Thyroid gland (tissue), 4 donors: Measurements from ENCODE around the gene CDHR3.

Experiments used
- POLR2A ChIP-seq, 2 donors: fragments of 450-650 bp; IDR thresholded peaks; one replicate each; pipeline ENCODE4 v1.6.1; 2017; ENCODE audit warnings: antibody characterized with exemption in 2 of 2, mild to moderate bottlenecking in 2 of 2, moderate library complexity in 1 of 2
- TF ChIP-seq, protein P1 (sequence below), 6 experiments: fragments of 200-600 bp in 3 of 6; fragments of 450-650 bp in 3 of 6; sonication (generic) in 3 of 6; IDR thresholded peaks; one replicate each; pipeline ENCODE4 v1.5.1; 2016 to 2019; ENCODE audit warnings: antibody characterized with exemption in 6 of 6, mild to moderate bottlenecking in 2 of 6, inconsistent platforms in 1 of 6, moderate library complexity in 1 of 6

DNA sequence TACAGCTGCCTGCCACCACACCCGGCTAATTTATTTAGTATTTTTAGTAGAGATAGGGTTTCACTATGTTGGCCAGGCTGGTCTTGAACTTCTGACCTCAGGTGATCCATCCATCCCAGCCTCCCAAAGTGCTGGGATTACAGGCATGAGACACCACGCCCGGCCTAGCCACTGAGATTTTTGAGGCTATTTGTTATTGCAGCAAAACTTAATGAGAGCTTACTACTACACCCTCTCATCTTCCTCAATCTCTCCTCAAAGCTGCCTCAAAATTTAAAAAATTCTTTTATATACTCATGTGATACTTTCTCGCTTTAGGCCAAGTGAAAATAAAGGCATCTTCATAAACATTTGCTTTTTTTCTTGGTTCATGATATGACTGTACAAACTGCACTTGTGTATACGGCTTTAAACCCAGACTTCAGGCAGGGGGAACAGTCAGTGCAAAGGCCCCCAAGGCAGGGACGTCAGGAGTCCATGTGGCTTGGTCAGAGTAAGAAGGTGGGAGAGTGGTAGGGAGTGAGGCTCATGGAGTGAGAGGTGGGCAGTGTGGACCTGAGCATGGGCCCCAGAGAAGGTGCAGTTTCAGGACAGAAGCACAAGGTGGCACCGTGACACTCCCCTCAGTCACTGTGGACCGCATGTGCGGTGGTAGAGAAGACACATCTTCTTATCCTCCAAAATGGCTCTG lies 93.6 kb downstream of the CDHR3 start:
- TF ChIP-seq, protein P1, sequence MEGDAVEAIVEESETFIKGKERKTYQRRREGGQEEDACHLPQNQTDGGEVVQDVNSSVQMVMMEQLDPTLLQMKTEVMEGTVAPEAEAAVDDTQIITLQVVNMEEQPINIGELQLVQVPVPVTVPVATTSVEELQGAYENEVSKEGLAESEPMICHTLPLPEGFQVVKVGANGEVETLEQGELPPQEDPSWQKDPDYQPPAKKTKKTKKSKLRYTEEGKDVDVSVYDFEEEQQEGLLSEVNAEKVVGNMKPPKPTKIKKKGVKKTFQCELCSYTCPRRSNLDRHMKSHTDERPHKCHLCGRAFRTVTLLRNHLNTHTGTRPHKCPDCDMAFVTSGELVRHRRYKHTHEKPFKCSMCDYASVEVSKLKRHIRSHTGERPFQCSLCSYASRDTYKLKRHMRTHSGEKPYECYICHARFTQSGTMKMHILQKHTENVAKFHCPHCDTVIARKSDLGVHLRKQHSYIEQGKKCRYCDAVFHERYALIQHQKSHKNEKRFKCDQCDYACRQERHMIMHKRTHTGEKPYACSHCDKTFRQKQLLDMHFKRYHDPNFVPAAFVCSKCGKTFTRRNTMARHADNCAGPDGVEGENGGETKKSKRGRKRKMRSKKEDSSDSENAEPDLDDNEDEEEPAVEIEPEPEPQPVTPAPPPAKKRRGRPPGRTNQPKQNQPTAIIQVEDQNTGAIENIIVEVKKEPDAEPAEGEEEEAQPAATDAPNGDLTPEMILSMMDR (IDR thresholded peaks at IDR 0.05), result peak; percentile 64 to 96 (median 88)
- TF ChIP-seq POLR2A (IDR thresholded peaks at IDR 0.05), result no peak
